Glutamatergic neuron (in vitro differentiated cells): ENCODE data around the gene CCDC187. TPM values are rescaled to one million over a fixed set of nuclear protein-coding genes. Genes with fewer than 3 reads are reported as not detected.
A peak's percentile ranks its signal among the peaks of the same experiment; 100 is the strongest.

Experiments
- DNase-seq: peaks from one replicate; pipeline ENCODE4 v3.0.0; 2022
- H3K27ac Mint-ChIP-seq: one replicate; pipeline ENCODE4 v1.8.0; 2020; ENCODE audit warnings: mild to moderate bottlenecking, mixed read lengths, inconsistent platforms; ENCODE audit not compliant: unreplicated experiment
- H3K27me3 Mint-ChIP-seq: one replicate; pipeline ENCODE4 v1.8.0; 2020; ENCODE audit warnings: mild to moderate bottlenecking, moderate library complexity, mixed read lengths, inconsistent platforms; ENCODE audit not compliant: unreplicated experiment
- H3K36me3 Mint-ChIP-seq: one replicate; pipeline ENCODE4 v1.8.0; 2020; ENCODE audit warnings: mild to moderate bottlenecking, mixed read lengths, inconsistent platforms; ENCODE audit not compliant: unreplicated experiment
- H3K4me1 Mint-ChIP-seq: one replicate; pipeline ENCODE4 v1.8.0; 2020; ENCODE audit warnings: mild to moderate bottlenecking, low read depth, mixed read lengths, inconsistent platforms; ENCODE audit not compliant: unreplicated experiment
- H3K4me3 Mint-ChIP-seq: one replicate; pipeline ENCODE4 v1.8.0; 2020; ENCODE audit warnings: mild to moderate bottlenecking, mixed read lengths, inconsistent platforms; ENCODE audit not compliant: unreplicated experiment
- H3K9me3 Mint-ChIP-seq: one replicate; pipeline ENCODE4 v1.8.0; 2020; ENCODE audit warnings: mild to moderate bottlenecking, moderate library complexity, mixed read lengths, inconsistent platforms; ENCODE audit not compliant: unreplicated experiment
- total RNA-seq: library from RNA; stranded (reverse); fragmentation: NEBNext Ultra II Directional; extraction: Animal tissue kit (Norgen Biotek cat#: 25700); gene quantifications from one replicate; pipeline ENCODE4 v1.2.1, GENCODE V29; 2021; ENCODE audit not compliant: unreplicated experiment
- TF ChIP-seq, protein P1 (sequence below): fragments of 200-600 bp; sonication (generic); IDR thresholded peaks from one replicate; pipeline ENCODE4 v1.5.0; 2021; ENCODE audit not compliant: partially characterized antibody, unreplicated experiment

The CCDC187 gene
- total RNA-seq, 1 donor from 2014 or later: 15.8 TPM

DNA sequence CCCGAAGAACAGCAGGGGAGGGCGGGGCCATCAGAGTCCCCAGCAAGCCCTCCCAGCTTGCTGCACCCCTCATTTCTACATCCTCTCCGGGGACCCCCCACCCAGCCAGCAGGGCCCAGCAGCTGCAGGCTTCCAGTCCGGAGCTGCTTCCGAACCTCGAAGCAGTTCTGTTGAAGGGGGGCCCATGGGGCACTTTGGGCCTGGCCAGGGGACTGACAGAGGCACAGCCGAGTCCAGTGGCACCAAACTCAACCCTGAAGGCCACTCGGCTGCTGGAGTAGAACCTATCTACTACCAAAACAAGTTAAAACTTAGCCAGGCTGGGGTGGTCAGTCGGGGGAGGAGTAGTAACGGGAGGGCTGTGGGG, 8.1 kb upstream of the CCDC187 start:
- Mint-ChIP-seq H3K9me3 (peaks cover 23% of the 10 kb centered on the region), H3K4me1 (peaks cover 10% of the 10 kb centered on the region), H3K4me3 (no peak overlapping the region), H3K27me3 (peaks cover 12% of the 10 kb centered on the region), H3K36me3 (peaks cover 23% of the 10 kb centered on the region), H3K27ac (no peak overlapping the region)
- TF ChIP-seq, protein P1, sequence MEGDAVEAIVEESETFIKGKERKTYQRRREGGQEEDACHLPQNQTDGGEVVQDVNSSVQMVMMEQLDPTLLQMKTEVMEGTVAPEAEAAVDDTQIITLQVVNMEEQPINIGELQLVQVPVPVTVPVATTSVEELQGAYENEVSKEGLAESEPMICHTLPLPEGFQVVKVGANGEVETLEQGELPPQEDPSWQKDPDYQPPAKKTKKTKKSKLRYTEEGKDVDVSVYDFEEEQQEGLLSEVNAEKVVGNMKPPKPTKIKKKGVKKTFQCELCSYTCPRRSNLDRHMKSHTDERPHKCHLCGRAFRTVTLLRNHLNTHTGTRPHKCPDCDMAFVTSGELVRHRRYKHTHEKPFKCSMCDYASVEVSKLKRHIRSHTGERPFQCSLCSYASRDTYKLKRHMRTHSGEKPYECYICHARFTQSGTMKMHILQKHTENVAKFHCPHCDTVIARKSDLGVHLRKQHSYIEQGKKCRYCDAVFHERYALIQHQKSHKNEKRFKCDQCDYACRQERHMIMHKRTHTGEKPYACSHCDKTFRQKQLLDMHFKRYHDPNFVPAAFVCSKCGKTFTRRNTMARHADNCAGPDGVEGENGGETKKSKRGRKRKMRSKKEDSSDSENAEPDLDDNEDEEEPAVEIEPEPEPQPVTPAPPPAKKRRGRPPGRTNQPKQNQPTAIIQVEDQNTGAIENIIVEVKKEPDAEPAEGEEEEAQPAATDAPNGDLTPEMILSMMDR: no peak
- peak; percentile 19 for DNase-seq

- TF ChIP-seq, protein P1: no peak
- H3K27ac Mint-ChIP-seq: no peak overlapping the region
Measured at GRCh38 chr9:136311051-136312008, 7.4 kb upstream of the CCDC187 start.

DNA sequence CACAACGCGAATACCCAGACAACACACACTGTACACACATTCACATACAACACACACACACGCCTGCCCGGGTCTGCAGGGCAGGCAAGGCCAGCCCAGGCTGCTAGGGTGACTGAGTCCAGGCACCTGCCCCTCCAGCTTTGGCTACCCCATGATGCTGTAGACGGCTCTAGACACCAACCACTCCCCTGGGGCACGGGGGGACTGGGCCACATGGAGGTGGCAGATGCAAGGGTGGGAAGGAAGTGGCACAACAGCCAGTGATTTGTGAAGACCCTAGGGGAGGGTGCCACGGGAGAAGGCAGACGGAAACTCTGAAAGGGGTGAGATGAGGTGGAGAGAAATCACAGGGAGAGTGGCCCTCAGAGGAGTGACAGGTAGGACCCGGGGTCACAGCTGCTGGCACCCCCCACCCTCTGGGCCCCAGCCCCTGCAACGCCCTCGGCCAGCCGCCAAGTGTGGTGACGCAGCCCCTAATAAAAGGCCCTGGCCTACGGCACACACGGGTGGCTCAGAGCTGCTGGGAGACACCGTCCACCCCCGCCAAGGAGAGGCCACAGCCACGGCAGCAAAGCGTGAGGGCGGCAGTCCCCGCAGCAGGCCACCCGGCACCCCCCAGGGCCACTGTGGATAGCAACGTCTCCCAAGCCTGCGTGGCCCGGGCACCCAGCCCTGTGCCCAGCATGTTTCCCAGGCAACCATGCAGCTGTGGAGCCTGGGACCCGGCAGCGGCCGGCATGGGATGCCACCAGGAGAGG, 6.6 kb upstream of the CCDC187 start:
- Mint-ChIP-seq H3K27ac (no peak overlapping the region), H3K9me3 (peaks cover 20% of the 10 kb centered on the region), H3K4me3 (no peak overlapping the region), H3K4me1 (peaks cover 8% of the 10 kb centered on the region), H3K27me3 (peaks cover 11% of the 10 kb centered on the region), H3K36me3 (peaks cover 11% of the 10 kb centered on the region)
- DNase-seq: peak; percentile 38
- TF ChIP-seq, protein P1: no peak

More at GRCh38 chr9:136311051-136312008, 7.4 kb upstream of the CCDC187 start:
- H3K4me3 Mint-ChIP-seq: no peak overlapping the region
- H3K4me1 Mint-ChIP-seq: peaks cover 9% of the 10 kb centered on the region
- peaks cover 19% of the 10 kb centered on the region for H3K36me3 Mint-ChIP-seq
- H3K27me3 Mint-ChIP-seq: peaks cover 14% of the 10 kb centered on the region
- DNase-seq: peak; percentile 43
- H3K9me3 Mint-ChIP-seq: peaks cover 24% of the 10 kb centered on the region

- H3K4me3 Mint-ChIP-seq: no peak overlapping the region
- DNase-seq: no peak
- H3K27me3 Mint-ChIP-seq: peaks cover 5% of the 10 kb centered on the region
- H3K4me1 Mint-ChIP-seq: peaks cover 7% of the 10 kb centered on the region
- TF ChIP-seq, protein P1: no peak
- peaks cover 15% of the 10 kb centered on the region for H3K9me3 Mint-ChIP-seq
- peaks cover 5% of the 10 kb centered on the region for H3K36me3 Mint-ChIP-seq
- H3K27ac Mint-ChIP-seq: no peak overlapping the region
Measured at GRCh38 chr9:136309806-136310220, 5.9 kb upstream of the CCDC187 start.
